GM21390 (cell line): Measurements from ENCODE around the gene SH2B2.
"Not testable (repeated sequence)": the region's sequence is repeated elsewhere in the genome, so short reads cannot be mapped to it uniquely, and the experiment has no call there.

Experiments used
- ATAC-seq: cut with Tn5 transposase; IDR thresholded peaks from one replicate; pipeline ENCODE4 v1.9.1; 2021; ENCODE audit not compliant: unreplicated experiment

SH2B2 gene

GRCh38 chr7:102285540-102286236 is 980 bp upstream of the SH2B2 start:
- ATAC-seq: no peak

- ATAC-seq: no peak
These were observed 678 bp downstream of the SH2B2 start for GRCh38 chr7:102287111-102287980.

GRCh38 chr7:102287981-102288278 is 1.3 kb downstream of the SH2B2 start:
- ATAC-seq: no peak

GRCh38 chr7:102288285-102288930 is 1.7 kb downstream of the SH2B2 start:
- ATAC-seq: no peak

GRCh38 chr7:102289057-102289456 is 2.4 kb downstream of the SH2B2 start:
- no peak for ATAC-seq

GRCh38 chr7:102291056-102291915 is 4.6 kb downstream of the SH2B2 start:
- ATAC-seq: peak; percentile 45

- ATAC-seq: no peak
These were observed 5.2 kb downstream of the SH2B2 start for GRCh38 chr7:102291916-102292267.

GRCh38 chr7:102292813-102293798 is 6.4 kb downstream of the SH2B2 start:
- ATAC-seq: no peak

GRCh38 chr7:102294589-102294988 is 7.9 kb downstream of the SH2B2 start:
- ATAC-seq: no peak

GRCh38 chr7:102295346-102296178 is 8.9 kb downstream of the SH2B2 start:
- no peak for ATAC-seq

- ATAC-seq: no peak
These were observed 9.4 kb downstream of the SH2B2 start for GRCh38 chr7:102296179-102296438.

GRCh38 chr7:102296514-102296913 is 9.8 kb downstream of the SH2B2 start:
- ATAC-seq: no peak

- ATAC-seq: no peak
These were observed 11.0 kb downstream of the SH2B2 start for GRCh38 chr7:102297487-102298218.

- no peak for ATAC-seq
These were observed 14.1 kb downstream of the SH2B2 start for GRCh38 chr7:102300643-102301221.

GRCh38 chr7:102301367-102301766 is 14.7 kb downstream of the SH2B2 start:
- not testable (repeated sequence) for ATAC-seq

- no peak for ATAC-seq
These were observed 15.4 kb downstream of the SH2B2 start for GRCh38 chr7:102302025-102302424.

- no peak for ATAC-seq
These were observed 17.2 kb downstream of the SH2B2 start for GRCh38 chr7:102303669-102304422.

- ATAC-seq: no peak
These were observed 18.0 kb downstream of the SH2B2 start for GRCh38 chr7:102304668-102305067.
